ACC112 (cell line): Measurements from ENCODE around the gene ATXN1.

Source experiments
- H2AFZ ChIP-seq: fragments of 200-600 bp; sonication (generic); one replicate; pipeline ENCODE4 v1.6.0; 2017; ENCODE audit warnings: antibody characterized with exemption, low read length; ENCODE audit not compliant: unreplicated experiment
- H3K27ac ChIP-seq: fragments of 200-600 bp; sonication (generic); 2 replicates; pipeline ENCODE4 v1.5.1; 2014; ENCODE audit warnings: low read depth, mild to moderate bottlenecking, antibody characterized with exemption, low read length, moderate library complexity
- H3K27me3 ChIP-seq: fragments of 200-600 bp; sonication (generic); 2 replicates; pipeline ENCODE4 v1.6.1; 2014; ENCODE audit warnings: mild to moderate bottlenecking, antibody characterized with exemption, low read length, moderate library complexity, mixed read lengths; ENCODE audit not compliant: insufficient read depth
- H3K36me3 ChIP-seq: fragments of 200-600 bp; sonication (generic); 2 replicates; pipeline ENCODE4 v1.6.1; 2016; ENCODE audit warnings: mild to moderate bottlenecking, antibody characterized with exemption, low read length, moderate library complexity, mixed read lengths; ENCODE audit not compliant: insufficient read depth
- H3K4me1 ChIP-seq: fragments of 200-600 bp; sonication (generic); one replicate; pipeline ENCODE4 v1.6.1; 2016; ENCODE audit warnings: low read length, mixed read lengths; ENCODE audit not compliant: insufficient read depth, unreplicated experiment, control insufficient read depth
- H3K4me3 ChIP-seq: fragments of 200-600 bp; sonication (generic); 2 replicates; pipeline ENCODE4 v1.5.1; 2014; ENCODE audit warnings: mild to moderate bottlenecking, low read depth, low read length
- H3K79me2 ChIP-seq: fragments of 200-600 bp; sonication (generic); one replicate; pipeline ENCODE4 v1.6.0; 2016; ENCODE audit warnings: low read length; ENCODE audit not compliant: control insufficient read depth, unreplicated experiment, insufficient read depth

Gene ATXN1

GRCh38 chr6:16741112-16742016 is 19.9 kb downstream of the ATXN1 start:
- H3K36me3 ChIP-seq = no peaks in the 10 kb centered on the region
- H3K27me3 ChIP-seq = no peaks in the 10 kb centered on the region
- H3K79me2 ChIP-seq = peaks cover 51% of the 10 kb centered on the region
- H3K4me3 ChIP-seq = peak overlapping the region; percentile 4
- H2AFZ ChIP-seq = no peak overlapping the region
- H3K4me1 ChIP-seq = peaks cover 54% of the 10 kb centered on the region
- peak overlapping the region; percentile 75 for H3K27ac ChIP-seq

GRCh38 chr6:16740097-16740496 is 21.2 kb downstream of the ATXN1 start:
- Histone ChIP-seq H2AFZ (no peak overlapping the region), H3K4me1 (peaks cover 51% of the 10 kb centered on the region), H3K36me3 (no peaks in the 10 kb centered on the region), H3K27me3 (no peaks in the 10 kb centered on the region), H3K27ac (no peak overlapping the region), H3K4me3 (no peak overlapping the region), H3K79me2 (peaks cover 48% of the 10 kb centered on the region)

GRCh38 chr6:16739329-16739801 is 21.9 kb downstream of the ATXN1 start:
- H2AFZ ChIP-seq = no peak overlapping the region
- peaks cover 49% of the 10 kb centered on the region for H3K4me1 ChIP-seq
- peaks cover 41% of the 10 kb centered on the region for H3K79me2 ChIP-seq

GRCh38 chr6:16737925-16738324 is 23.3 kb downstream of the ATXN1 start:
- Histone ChIP-seq H3K27me3 (no peaks in the 10 kb centered on the region), H2AFZ (peak overlapping the region; percentile 4), H3K27ac (peak overlapping the region; percentile 20), H3K4me3 (peak overlapping the region; percentile 57; the same call in 1 of the 2 replicates), H3K4me1 (peaks cover 49% of the 10 kb centered on the region), H3K36me3 (no peaks in the 10 kb centered on the region), H3K79me2 (peaks cover 32% of the 10 kb centered on the region)

More at GRCh38 chr6:16739329-16739801, 21.9 kb downstream of the ATXN1 start:
- H3K27me3 ChIP-seq = no peaks in the 10 kb centered on the region
- H3K4me3 ChIP-seq = no peak overlapping the region
- H3K27ac ChIP-seq = no peak overlapping the region
- H3K36me3 ChIP-seq = no peaks in the 10 kb centered on the region

GRCh38 chr6:16736856-16737775 is 24.1 kb downstream of the ATXN1 start:
- Histone ChIP-seq H3K27me3 (no peaks in the 10 kb centered on the region), H2AFZ (peak overlapping the region; percentile 4), H3K4me3 (peak overlapping the region; percentile 57), H3K27ac (peak overlapping the region; percentile 20), H3K79me2 (peaks cover 30% of the 10 kb centered on the region), H3K4me1 (peaks cover 44% of the 10 kb centered on the region), H3K36me3 (no peaks in the 10 kb centered on the region)

- no peaks in the 10 kb centered on the region for H3K36me3 ChIP-seq
- peaks cover 28% of the 10 kb centered on the region for H3K4me1 ChIP-seq
- H3K27me3 ChIP-seq = no peaks in the 10 kb centered on the region
- no peak overlapping the region for H3K27ac ChIP-seq
- no peak overlapping the region for H2AFZ ChIP-seq
- no peak overlapping the region for H3K4me3 ChIP-seq
- peaks cover 31% of the 10 kb centered on the region for H3K79me2 ChIP-seq
These were observed 26.2 kb downstream of the ATXN1 start for GRCh38 chr6:16735014-16735413.

- peaks cover 31% of the 10 kb centered on the region for H3K79me2 ChIP-seq
- no peak overlapping the region for H3K4me3 ChIP-seq
- H2AFZ ChIP-seq = no peak overlapping the region
- no peaks in the 10 kb centered on the region for H3K27me3 ChIP-seq
- H3K4me1 ChIP-seq = peaks cover 27% of the 10 kb centered on the region
- no peak overlapping the region for H3K27ac ChIP-seq
- no peaks in the 10 kb centered on the region for H3K36me3 ChIP-seq
These were observed 28.2 kb downstream of the ATXN1 start for GRCh38 chr6:16733085-16733484.

GRCh38 chr6:16731478-16732051 is 29.7 kb downstream of the ATXN1 start:
- peaks cover 23% of the 10 kb centered on the region for H3K4me1 ChIP-seq
- no peak overlapping the region for H3K4me3 ChIP-seq
- H3K36me3 ChIP-seq = no peaks in the 10 kb centered on the region
- no peaks in the 10 kb centered on the region for H3K27me3 ChIP-seq
- peaks cover 22% of the 10 kb centered on the region for H3K79me2 ChIP-seq
- no peak overlapping the region for H2AFZ ChIP-seq
- no peak overlapping the region for H3K27ac ChIP-seq

GRCh38 chr6:16730738-16731477 is 30.4 kb downstream of the ATXN1 start:
- H3K36me3 ChIP-seq = no peaks in the 10 kb centered on the region
- H3K4me3 ChIP-seq = no peak overlapping the region
- no peaks in the 10 kb centered on the region for H3K27me3 ChIP-seq
- no peak overlapping the region for H2AFZ ChIP-seq
- peaks cover 26% of the 10 kb centered on the region for H3K4me1 ChIP-seq
- H3K27ac ChIP-seq = no peak overlapping the region
- peaks cover 16% of the 10 kb centered on the region for H3K79me2 ChIP-seq

- Histone ChIP-seq H3K27me3 (no peaks in the 10 kb centered on the region), H3K79me2 (peaks cover 12% of the 10 kb centered on the region), H3K4me3 (no peak overlapping the region), H3K36me3 (no peaks in the 10 kb centered on the region), H3K4me1 (peaks cover 35% of the 10 kb centered on the region), H2AFZ (no peak overlapping the region), H3K27ac (no peak overlapping the region)
These were observed 31.5 kb downstream of the ATXN1 start for GRCh38 chr6:16729744-16730143.
